GM23248 (cell line): ENCODE data around the gene WDR64. TPM values are rescaled to one million over a fixed set of nuclear protein-coding genes. Genes with fewer than 3 reads are reported as not detected.
"Not testable (repeated sequence)": the region's sequence is repeated elsewhere in the genome, so short reads cannot be mapped to it uniquely, and the experiment has no call there.

Source experiments
- DNase-seq: peaks from one replicate; pipeline ENCODE4 v3.0.0-alpha.2; 2015
- H2AFZ ChIP-seq: fragments of 200-600 bp; sonication (generic); 2 replicates; pipeline ENCODE4 v1.6.1; 2016; ENCODE audit warnings: antibody characterized with exemption
- H3F3A ChIP-seq: fragments of 200-600 bp; sonication (generic); 2 replicates; pipeline ENCODE4 v1.6.1; 2016; ENCODE audit warnings: mild to moderate bottlenecking, antibody characterized with exemption, mixed run types; ENCODE audit not compliant: insufficient read depth
- H3K27ac ChIP-seq: fragments of 200-600 bp; sonication (generic); 2 replicates; pipeline ENCODE4 v1.5.1; 2016; ENCODE audit warnings: mild to moderate bottlenecking
- H3K27me3 ChIP-seq: fragments of 200-600 bp; sonication (generic); replicated peaks from 2 replicates; pipeline ENCODE4 v1.6.1; 2016; ENCODE audit warnings: mild to moderate bottlenecking; ENCODE audit not compliant: insufficient read depth
- H3K36me3 ChIP-seq: fragments of 200-600 bp; sonication (generic); 2 replicates; pipeline ENCODE4 v1.6.1; 2016; ENCODE audit warnings: low read depth, mild to moderate bottlenecking
- H3K4me1 ChIP-seq: fragments of 200-600 bp; sonication (generic); 2 replicates; pipeline ENCODE4 v1.6.1; 2016; ENCODE audit warnings: mild to moderate bottlenecking; ENCODE audit not compliant: insufficient read depth
- H3K4me2 ChIP-seq: fragments of 200-600 bp; sonication (generic); one replicate; pipeline ENCODE4 v1.6.1; 2016; ENCODE audit warnings: mild to moderate bottlenecking; ENCODE audit not compliant: unreplicated experiment
- H3K4me3 ChIP-seq: fragments of 200-600 bp; sonication (generic); 2 replicates; pipeline ENCODE4 v1.5.1; 2016; ENCODE audit warnings: mild to moderate bottlenecking
- H3K79me2 ChIP-seq: fragments of 200-600 bp; sonication (generic); 2 replicates; pipeline ENCODE4 v1.6.1; 2016; ENCODE audit warnings: mild to moderate bottlenecking; ENCODE audit not compliant: insufficient read depth
- H3K9ac ChIP-seq: fragments of 200-600 bp; sonication (generic); 2 replicates; pipeline ENCODE4 v1.6.1; 2016; ENCODE audit warnings: mild to moderate bottlenecking
- H3K9me2 ChIP-seq: fragments of 200-600 bp; sonication (generic); 2 replicates; pipeline ENCODE4 v1.6.1; 2016; ENCODE audit warnings: mixed run types, mild to moderate bottlenecking, moderate library complexity; ENCODE audit not compliant: insufficient read depth
- H3K9me3 ChIP-seq: fragments of 200-600 bp; sonication (generic); one replicate; pipeline ENCODE4 v1.6.1; 2017; ENCODE audit warnings: low read depth
- H4K20me1 ChIP-seq: fragments of 200-600 bp; sonication (generic); 2 replicates; pipeline ENCODE4 v1.6.0; 2016; ENCODE audit not compliant: insufficient read depth
- EZH2 ChIP-seq: fragments of 200-600 bp; sonication (generic); IDR thresholded peaks from 2 replicates; pipeline ENCODE4 v1.6.1; 2018; ENCODE audit warnings: antibody characterized with exemption, mild to moderate bottlenecking; ENCODE audit not compliant: insufficient read depth, poor library complexity, severe bottlenecking
- EZH2phosphoT487 ChIP-seq: fragments of 200-600 bp; sonication (generic); IDR thresholded peaks from 2 replicates; pipeline ENCODE4 v1.6.1; 2018; ENCODE audit warnings: antibody characterized with exemption, moderate library complexity, mild to moderate bottlenecking, low read depth; ENCODE audit not compliant: insufficient read depth
- WGBS, 2 experiments: methylation state at CpG; one replicate each; pipeline ENCODE4 v1.1.6; 2015 to 2017; ENCODE audit warnings: low lambda C conversion rate in 2 of 2, low coverage in 1 of 2; ENCODE audit errors: missing lambda C conversion rate in 2 of 2; 5-methylcytosine and 5-hydroxymethylcytosine counted together
- in situ Hi-C: fragments of 300-500 bp; cut with MboI; formaldehyde crosslinking; loops from 2 replicates; pipeline ENCODE4 v1.15.0; 2020
- polyA plus RNA-seq: library from polyadenylated mRNA; unstranded; fragments of >200 nt; fragmentation: Nextera tagmentation; extraction: Ambion mirVana; gene quantifications from 2 replicates; pipeline ENCODE4 v1.2.1, GENCODE V29; 2016
- total RNA-seq: library from RNA; depleted of rRNA; stranded (reverse); fragments of >200 nt; shearing (Covaris generic); gene quantifications from 2 replicates; pipeline ENCODE4 v1.2.3, GENCODE V29; 2014

WDR64 gene
- total and polyA plus RNA-seq, 2 experiments from 2014 or later: not detected

DNA sequence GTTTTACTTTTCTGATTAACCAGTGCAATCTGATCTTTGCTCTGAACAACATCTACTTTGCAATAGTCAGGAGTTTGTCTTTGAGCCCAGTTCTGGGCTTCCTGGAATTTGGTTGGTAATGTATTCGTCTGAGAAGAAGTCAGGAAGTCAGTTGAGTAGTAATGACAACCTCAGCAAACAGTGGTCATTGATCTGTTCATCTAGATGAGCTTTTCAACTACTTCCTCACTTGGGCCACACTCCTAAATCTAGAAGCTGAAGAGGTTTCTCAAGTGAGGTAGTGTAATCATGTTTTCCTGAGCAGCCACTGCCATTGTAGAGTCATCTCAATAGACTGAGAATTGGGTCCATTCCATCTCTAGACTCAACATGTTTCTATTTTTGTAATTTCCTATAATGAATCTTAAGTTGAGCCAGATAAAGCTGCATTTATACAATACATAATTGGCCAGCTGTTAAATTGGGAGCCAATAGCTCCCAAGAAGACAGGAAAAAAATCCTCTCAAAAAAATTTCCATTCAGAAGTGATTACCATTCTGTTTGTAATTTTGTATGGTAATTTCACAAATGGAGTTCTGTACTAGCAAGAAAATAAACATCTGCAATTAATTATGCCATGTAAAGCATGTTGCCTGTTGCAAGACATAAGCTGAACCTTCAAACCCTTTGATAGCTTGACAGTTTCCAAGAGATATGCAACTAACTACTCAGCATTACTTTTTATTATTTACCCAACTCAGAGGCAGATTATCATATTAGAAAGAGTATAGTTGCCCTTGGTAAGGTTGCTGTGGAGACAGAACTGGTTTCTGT is 49.6 kb downstream of the WDR64 start:
- in situ Hi-C loops: no loop called here
- H3K4me3 ChIP-seq: no peak overlapping the region
- no peaks in the 10 kb centered on the region for H3K36me3 ChIP-seq
- no peaks in the 10 kb centered on the region for H3K9me2 ChIP-seq
- no peaks in the 10 kb centered on the region for H3K9me3 ChIP-seq
- H3K27ac ChIP-seq: no peak overlapping the region
- WGBS, 2 experiments: 15 to 24% methylated on average over 1 of the region's 1 CpG
- no peak overlapping the region for H3K9ac ChIP-seq
- TF ChIP-seq EZH2: no peak
- no peak for TF ChIP-seq EZH2phosphoT487
- peaks cover 30% of the 10 kb centered on the region for H3K4me1 ChIP-seq
- H3K27me3 ChIP-seq: no peaks in the 10 kb centered on the region
- no peaks in the 10 kb centered on the region for H3K79me2 ChIP-seq
- H2AFZ ChIP-seq: no peak overlapping the region
- peak; percentile 53 for DNase-seq
- H3K4me2 ChIP-seq: peak overlapping the region; percentile 26
- no peaks in the 10 kb centered on the region for H4K20me1 ChIP-seq
- H3F3A ChIP-seq: peaks cover 33% of the 10 kb centered on the region

DNA sequence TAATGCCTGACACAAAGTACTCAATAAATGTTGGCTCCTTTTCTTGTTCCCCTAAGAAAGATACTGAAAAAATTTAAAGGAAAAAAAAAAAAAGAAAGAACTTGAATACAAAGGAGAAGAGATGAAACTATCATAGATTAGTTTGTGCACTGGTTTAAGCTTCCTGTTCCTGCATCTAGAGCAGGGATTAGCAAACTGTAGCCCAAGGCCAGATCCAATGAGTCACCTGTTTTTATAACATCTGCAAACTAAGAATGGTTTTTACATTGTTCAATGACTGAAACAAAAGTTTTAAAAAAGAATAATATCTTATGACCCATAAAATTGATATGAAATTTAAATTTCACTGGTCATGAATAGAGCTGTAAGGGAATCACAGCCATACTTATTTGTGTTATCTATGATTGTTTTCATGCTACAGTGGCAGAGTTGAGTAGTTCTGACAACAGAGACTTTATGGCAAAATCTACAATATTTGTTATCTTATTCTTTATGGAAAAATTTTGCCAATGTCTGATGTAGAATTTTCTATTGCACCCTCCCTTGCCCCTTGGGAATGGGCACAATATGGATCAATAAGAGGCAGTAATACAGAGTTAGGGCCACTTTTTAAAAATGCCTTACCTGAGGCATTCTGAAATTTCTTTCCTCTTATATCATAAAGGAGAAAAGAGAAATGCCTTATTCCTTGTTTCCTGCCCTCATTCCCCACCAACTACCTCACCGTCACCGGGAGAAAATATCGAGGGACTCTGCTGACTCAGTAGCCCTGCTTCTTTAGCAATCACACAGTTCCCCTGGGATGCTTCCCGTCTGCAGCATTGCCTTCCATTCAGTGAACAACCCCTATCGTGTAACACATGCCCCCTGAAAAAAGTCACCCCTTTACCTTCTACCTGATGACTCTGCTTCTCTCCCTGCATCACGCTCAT is 50.6 kb downstream of the WDR64 start:
- no peak overlapping the region; the same call in 1 of the 2 replicates for H3K4me3 ChIP-seq
- no peaks in the 10 kb centered on the region for H4K20me1 ChIP-seq
- TF ChIP-seq EZH2phosphoT487 (no peak), EZH2 (no peak)
- peaks cover 40% of the 10 kb centered on the region for H3F3A ChIP-seq
- no peaks in the 10 kb centered on the region for H3K36me3 ChIP-seq
- in situ Hi-C loops: no loop called here
- H3K27me3 ChIP-seq: no peaks in the 10 kb centered on the region
- no peak overlapping the region for H2AFZ ChIP-seq
- DNase-seq: peak; percentile 83
- H3K9me3 ChIP-seq: no peaks in the 10 kb centered on the region
- no peaks in the 10 kb centered on the region for H3K79me2 ChIP-seq
- peak overlapping the region; percentile 50 for H3K27ac ChIP-seq
- 31 to 44% methylated on average over 6 of the region's 6 CpGs for WGBS, 2 experiments
- peak overlapping the region; percentile 76 for H3K4me2 ChIP-seq
- peaks cover 40% of the 10 kb centered on the region for H3K4me1 ChIP-seq
- H3K9me2 ChIP-seq: no peaks in the 10 kb centered on the region
- H3K9ac ChIP-seq: no peak overlapping the region

GRCh38 chr1:241703739-241704138 is 51.7 kb downstream of the WDR64 start:
- WGBS, 2 experiments: 97 to 98% methylated on average over 4 of the region's 4 CpGs
- H3K36me3 ChIP-seq, H3K9me3 ChIP-seq, H4K20me1 ChIP-seq, H3K79me2 ChIP-seq, H3K27ac ChIP-seq, H3K27me3 ChIP-seq, H3K4me2 ChIP-seq, H2AFZ ChIP-seq, in situ Hi-C loops, H3K9ac ChIP-seq, H3K4me3 ChIP-seq, DNase-seq, H3K9me2 ChIP-seq: not testable (repeated sequence)
- peaks cover 40% of the 10 kb centered on the region for H3F3A ChIP-seq
- H3K4me1 ChIP-seq: peaks cover 43% of the 10 kb centered on the region

GRCh38 chr1:241706257-241706656 is 54.2 kb downstream of the WDR64 start:
- H3K27me3 ChIP-seq: no peaks in the 10 kb centered on the region
- H3K4me2 ChIP-seq: peak overlapping the region; percentile 23
- H3K9ac ChIP-seq: no peak overlapping the region
- WGBS, 2 experiments: 58 to 71% methylated on average over 2 of the region's 2 CpGs
- peaks cover 34% of the 10 kb centered on the region for H3F3A ChIP-seq
- H3K4me3 ChIP-seq: no peak overlapping the region
- no peak overlapping the region for H2AFZ ChIP-seq
- TF ChIP-seq EZH2phosphoT487 (no peak), EZH2 (no peak)
- H4K20me1 ChIP-seq: no peaks in the 10 kb centered on the region
- no peaks in the 10 kb centered on the region for H3K9me2 ChIP-seq
- H3K9me3 ChIP-seq: no peaks in the 10 kb centered on the region
- no peak overlapping the region for H3K27ac ChIP-seq
- in situ Hi-C loops: no loop called here
- H3K36me3 ChIP-seq: no peaks in the 10 kb centered on the region
- H3K4me1 ChIP-seq: peaks cover 42% of the 10 kb centered on the region
- peak; percentile 59 for DNase-seq
- H3K79me2 ChIP-seq: no peaks in the 10 kb centered on the region
